Measurements from ENCODE around the gene MCOLN3. TPM values are rescaled to one million over a fixed set of nuclear protein-coding genes. Genes with fewer than 3 reads are reported as not detected.

Gene MCOLN3
- 10 to 100 TPM in 2 of 4 donors, 1 to 10 TPM in 2; 6.5 to 12.9 (median 8.6) TPM for total RNA-seq

- peaks cover 0 to 21% (median 8%) of the 10 kb centered on the region in 4 donors for H3K4me1 ChIP-seq
- H3K9me3 ChIP-seq: no peaks in the 10 kb centered on the region
- peak within 1 kb of the TSS in 1 of 4 donors; percentile 57 for H3K27ac ChIP-seq
- TF ChIP-seq POLR2A (IDR thresholded peaks at IDR 0.05) (no peak), CTCF (IDR thresholded peaks at IDR 0.05) (no peak), EP300 (IDR thresholded peaks at IDR 0.05) (no peak)
- 3% methylated on average over 26 to 67 of the region's 73 CpGs for WGBS, 2 donors
- no peaks in the 10 kb centered on the region for H3K36me3 ChIP-seq
- H3K27me3 ChIP-seq: peaks cover 4 to 69% of the 10 kb centered on the region in 2 donors
- DNase-seq (ENCODE audit: low spot score in 2 of 2): no peak
- H3K4me3 ChIP-seq: peak within 1 kb of the TSS; percentile 31 to 56 (median 38)
Measured at GRCh38 chr1:85048296-85049064, at the start of gene MCOLN3. Gene MCOLN3 (minus strand): TSS chr1:85048500. CDS start chr1:85045360, 3,140 bp downstream.

- no peak for TF ChIP-seq EP300 (IDR thresholded peaks at IDR 0.05)
- no peak overlapping the region for H3K4me3 ChIP-seq
- no peaks in the 10 kb centered on the region for H3K36me3 ChIP-seq
- no peaks in the 10 kb centered on the region for H3K9me3 ChIP-seq
- WGBS, 2 donors: 84 to 94% methylated on average over 2 of the region's 2 CpGs
- H3K27me3 ChIP-seq: no peaks in the 10 kb centered on the region
- no peak for DNase-seq (ENCODE audit: low spot score in 2 of 2)
- no peaks in the 10 kb centered on the region for H3K4me1 ChIP-seq
- H3K27ac ChIP-seq: no peak overlapping the region
Measured at GRCh38 chr1:85093644-85094043, 45.3 kb upstream of the MCOLN3 start.

DNA sequence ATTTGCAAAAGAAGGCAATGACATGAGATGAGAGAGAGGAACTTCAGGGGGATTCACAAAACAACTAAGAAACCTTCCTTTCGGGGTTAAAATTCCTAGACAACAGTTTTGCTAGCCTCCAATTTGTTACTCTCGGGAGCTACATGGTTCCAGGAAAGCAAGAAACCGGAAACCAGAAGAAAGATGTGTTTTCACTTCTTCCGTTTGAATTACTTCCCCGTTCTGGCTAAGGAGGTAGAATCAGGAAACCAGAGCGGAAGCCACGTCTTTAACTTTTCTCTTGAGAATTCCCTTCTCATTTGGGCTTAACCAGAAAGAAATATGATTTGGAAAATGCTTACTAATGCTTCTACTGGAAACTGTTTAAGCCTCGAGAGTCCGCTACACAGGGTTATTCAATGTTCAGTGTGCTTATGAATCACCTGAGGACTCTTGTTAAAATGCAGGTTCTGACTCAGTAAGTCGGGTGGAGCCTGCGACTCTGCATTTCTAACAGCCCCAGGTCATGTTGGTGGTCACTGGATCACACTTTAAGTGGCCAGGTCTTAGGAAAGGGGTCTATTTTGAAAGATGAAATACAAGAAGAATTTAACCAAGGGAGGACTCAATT lies 43.5 kb upstream of the MCOLN3 start:
- WGBS, 2 donors: 47 to 49% methylated on average over 11 of the region's 11 CpGs
- Histone ChIP-seq H3K36me3 (no peaks in the 10 kb centered on the region), H3K4me1 (no peaks in the 10 kb centered on the region), H3K9me3 (no peaks in the 10 kb centered on the region), H3K27ac (no peak overlapping the region), H3K27me3 (no peaks in the 10 kb centered on the region), H3K4me3 (no peak overlapping the region)
- DNase-seq (ENCODE audit: low spot score in 2 of 2): no peak
- TF ChIP-seq POLR2A (IDR thresholded peaks at IDR 0.05) (no peak), EP300 (IDR thresholded peaks at IDR 0.05) (no peak), CTCF (IDR thresholded peaks at IDR 0.05) (no peak)

DNA sequence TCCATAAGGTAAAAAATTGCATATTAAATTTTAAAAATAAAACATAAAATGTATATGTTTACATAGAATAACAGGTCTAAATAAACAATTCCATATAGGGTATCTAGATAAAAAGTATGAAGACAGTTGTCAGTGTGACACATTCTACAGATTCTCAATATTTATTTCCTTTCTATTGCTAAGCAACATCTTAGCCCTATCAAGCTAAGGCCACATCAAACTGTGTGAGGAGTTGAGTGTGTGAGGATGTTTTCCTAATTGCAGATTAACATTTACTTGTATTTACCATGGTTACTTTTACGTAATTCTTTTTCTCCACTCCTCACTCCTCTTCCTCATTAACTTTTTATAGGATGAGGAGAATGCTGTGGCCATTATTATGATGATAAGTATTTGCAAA lies 41.9 kb upstream of the MCOLN3 start:
- Histone ChIP-seq H3K4me1 (no peaks in the 10 kb centered on the region), H3K9me3 (no peaks in the 10 kb centered on the region), H3K36me3 (no peaks in the 10 kb centered on the region), H3K27me3 (no peaks in the 10 kb centered on the region), H3K27ac (no peak overlapping the region), H3K4me3 (no peak overlapping the region)
- no peak for TF ChIP-seq POLR2A (IDR thresholded peaks at IDR 0.05)
- no peak for TF ChIP-seq CTCF (IDR thresholded peaks at IDR 0.05)
- TF ChIP-seq EP300 (IDR thresholded peaks at IDR 0.05): no peak
- DNase-seq (ENCODE audit: low spot score in 2 of 2): no peak
- 90 to 92% methylated on average over 1 of the region's 1 CpG for WGBS, 2 donors

GRCh38 chr1:85089203-85089602 lies 40.9 kb upstream of the MCOLN3 start:
- no peak for TF ChIP-seq EP300 (IDR thresholded peaks at IDR 0.05)
- no peak for TF ChIP-seq POLR2A (IDR thresholded peaks at IDR 0.05)
- no peak for TF ChIP-seq CTCF (IDR thresholded peaks at IDR 0.05)
- DNase-seq (ENCODE audit: low spot score in 2 of 2): no peak
- H3K4me3 ChIP-seq: no peak overlapping the region
- H3K9me3 ChIP-seq: no peaks in the 10 kb centered on the region
- no peak overlapping the region for H3K27ac ChIP-seq
- no peaks in the 10 kb centered on the region for H3K36me3 ChIP-seq
- H3K27me3 ChIP-seq: no peaks in the 10 kb centered on the region
- H3K4me1 ChIP-seq: no peaks in the 10 kb centered on the region

All from tibial nerve (tissue), 4 donors.